Fibroblast of lung (primary cell): ENCODE data around the gene SPATC1L.

ENCODE experiments used
- EZH2 ChIP-seq: IDR thresholded peaks from 2 replicates; pipeline ENCODE4 v1.5.1; 2012; ENCODE audit warnings: low read length, control low read depth, mild to moderate bottlenecking; ENCODE audit errors: missing control alignments
- TF ChIP-seq, protein P1 (sequence below), 2 donors: IDR thresholded peaks in 1 of 2; conservative IDR thresholded peaks in 1 of 2; 1 replicate in 1 of 2; 2 replicates in 1 of 2; pipeline ENCODE4 v1.5.1; 2011 to 2012; ENCODE audit warnings: low read length in 2 of 2, control low read depth in 1 of 2, inconsistent platforms in 1 of 2, low read depth in 1 of 2, mild to moderate bottlenecking in 1 of 2

- TF ChIP-seq, protein P1, sequence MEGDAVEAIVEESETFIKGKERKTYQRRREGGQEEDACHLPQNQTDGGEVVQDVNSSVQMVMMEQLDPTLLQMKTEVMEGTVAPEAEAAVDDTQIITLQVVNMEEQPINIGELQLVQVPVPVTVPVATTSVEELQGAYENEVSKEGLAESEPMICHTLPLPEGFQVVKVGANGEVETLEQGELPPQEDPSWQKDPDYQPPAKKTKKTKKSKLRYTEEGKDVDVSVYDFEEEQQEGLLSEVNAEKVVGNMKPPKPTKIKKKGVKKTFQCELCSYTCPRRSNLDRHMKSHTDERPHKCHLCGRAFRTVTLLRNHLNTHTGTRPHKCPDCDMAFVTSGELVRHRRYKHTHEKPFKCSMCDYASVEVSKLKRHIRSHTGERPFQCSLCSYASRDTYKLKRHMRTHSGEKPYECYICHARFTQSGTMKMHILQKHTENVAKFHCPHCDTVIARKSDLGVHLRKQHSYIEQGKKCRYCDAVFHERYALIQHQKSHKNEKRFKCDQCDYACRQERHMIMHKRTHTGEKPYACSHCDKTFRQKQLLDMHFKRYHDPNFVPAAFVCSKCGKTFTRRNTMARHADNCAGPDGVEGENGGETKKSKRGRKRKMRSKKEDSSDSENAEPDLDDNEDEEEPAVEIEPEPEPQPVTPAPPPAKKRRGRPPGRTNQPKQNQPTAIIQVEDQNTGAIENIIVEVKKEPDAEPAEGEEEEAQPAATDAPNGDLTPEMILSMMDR (conservative IDR thresholded peaks at IDR 0.05 in 1 of 2, IDR thresholded peaks at IDR 0.05 in 1 of 2; ENCODE audit: low read depth in 1 of 2, low read length in 2 of 2), result no peak
- TF ChIP-seq EZH2, result no peak
Measured at GRCh38 chr21:46124083-46124925, 60.0 kb downstream of the SPATC1L start.
